ENCODE data around the gene PARP14.

Gene PARP14

DNA sequence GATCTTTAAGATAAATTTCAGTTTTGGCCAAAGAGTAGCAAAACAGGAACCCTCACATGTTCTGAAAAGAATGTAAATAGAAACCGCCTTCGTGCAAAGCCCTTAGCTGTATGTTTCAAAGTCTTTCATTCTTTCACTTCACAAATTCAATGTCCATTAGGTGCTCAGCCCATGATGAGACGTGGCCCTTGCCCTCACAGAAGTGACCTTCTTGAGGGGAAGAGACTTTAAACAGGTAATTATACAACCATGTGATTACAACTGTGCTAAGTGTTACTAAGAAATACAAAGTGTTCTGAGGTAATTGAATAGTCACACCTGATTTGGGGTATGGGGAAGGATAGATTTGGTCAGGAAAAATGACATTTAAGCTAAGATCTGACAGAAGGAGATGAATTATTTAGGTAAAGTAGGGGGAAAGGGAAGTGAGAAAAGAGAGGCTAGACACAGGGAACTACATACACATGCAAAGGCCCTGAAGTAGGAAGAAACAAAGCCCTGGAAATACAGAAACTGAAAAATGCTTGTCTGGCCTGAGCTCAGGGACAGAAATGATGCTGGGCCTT, 93.4 kb downstream of the PARP14 start:
- TF ChIP-seq, protein P1, sequence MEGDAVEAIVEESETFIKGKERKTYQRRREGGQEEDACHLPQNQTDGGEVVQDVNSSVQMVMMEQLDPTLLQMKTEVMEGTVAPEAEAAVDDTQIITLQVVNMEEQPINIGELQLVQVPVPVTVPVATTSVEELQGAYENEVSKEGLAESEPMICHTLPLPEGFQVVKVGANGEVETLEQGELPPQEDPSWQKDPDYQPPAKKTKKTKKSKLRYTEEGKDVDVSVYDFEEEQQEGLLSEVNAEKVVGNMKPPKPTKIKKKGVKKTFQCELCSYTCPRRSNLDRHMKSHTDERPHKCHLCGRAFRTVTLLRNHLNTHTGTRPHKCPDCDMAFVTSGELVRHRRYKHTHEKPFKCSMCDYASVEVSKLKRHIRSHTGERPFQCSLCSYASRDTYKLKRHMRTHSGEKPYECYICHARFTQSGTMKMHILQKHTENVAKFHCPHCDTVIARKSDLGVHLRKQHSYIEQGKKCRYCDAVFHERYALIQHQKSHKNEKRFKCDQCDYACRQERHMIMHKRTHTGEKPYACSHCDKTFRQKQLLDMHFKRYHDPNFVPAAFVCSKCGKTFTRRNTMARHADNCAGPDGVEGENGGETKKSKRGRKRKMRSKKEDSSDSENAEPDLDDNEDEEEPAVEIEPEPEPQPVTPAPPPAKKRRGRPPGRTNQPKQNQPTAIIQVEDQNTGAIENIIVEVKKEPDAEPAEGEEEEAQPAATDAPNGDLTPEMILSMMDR (IDR thresholded peaks at IDR 0.05; ENCODE audit: low read depth, low read length, missing control alignments): no peak
- DNase-seq (ENCODE audit: low read depth): no peak
- no peak overlapping the region for H3K4me3 ChIP-seq (ENCODE audit: low read depth, low read length)

DNA sequence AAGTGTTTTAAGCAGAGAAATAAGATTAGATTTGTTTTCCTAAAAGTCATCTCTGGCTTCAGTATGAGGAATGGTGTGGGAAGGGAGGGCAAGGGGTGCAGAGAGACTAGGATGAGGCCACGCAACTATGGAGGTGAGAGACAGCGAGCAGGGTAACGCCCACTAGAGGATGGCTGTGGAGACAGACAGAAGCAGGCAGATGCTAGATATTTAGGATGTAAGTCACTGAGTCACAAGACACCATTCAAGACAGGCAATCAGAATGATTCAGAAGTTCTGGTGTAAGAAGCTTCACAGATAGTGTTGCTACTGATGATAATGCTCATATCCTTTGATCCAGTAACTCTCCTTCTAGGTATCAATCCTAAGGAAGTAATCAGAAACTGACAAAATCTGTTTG, 93.9 kb downstream of the PARP14 start:
- TF ChIP-seq, protein P1 (IDR thresholded peaks at IDR 0.05; ENCODE audit: low read depth, low read length, missing control alignments): no peak
- no peak for DNase-seq (ENCODE audit: low read depth)

DNA sequence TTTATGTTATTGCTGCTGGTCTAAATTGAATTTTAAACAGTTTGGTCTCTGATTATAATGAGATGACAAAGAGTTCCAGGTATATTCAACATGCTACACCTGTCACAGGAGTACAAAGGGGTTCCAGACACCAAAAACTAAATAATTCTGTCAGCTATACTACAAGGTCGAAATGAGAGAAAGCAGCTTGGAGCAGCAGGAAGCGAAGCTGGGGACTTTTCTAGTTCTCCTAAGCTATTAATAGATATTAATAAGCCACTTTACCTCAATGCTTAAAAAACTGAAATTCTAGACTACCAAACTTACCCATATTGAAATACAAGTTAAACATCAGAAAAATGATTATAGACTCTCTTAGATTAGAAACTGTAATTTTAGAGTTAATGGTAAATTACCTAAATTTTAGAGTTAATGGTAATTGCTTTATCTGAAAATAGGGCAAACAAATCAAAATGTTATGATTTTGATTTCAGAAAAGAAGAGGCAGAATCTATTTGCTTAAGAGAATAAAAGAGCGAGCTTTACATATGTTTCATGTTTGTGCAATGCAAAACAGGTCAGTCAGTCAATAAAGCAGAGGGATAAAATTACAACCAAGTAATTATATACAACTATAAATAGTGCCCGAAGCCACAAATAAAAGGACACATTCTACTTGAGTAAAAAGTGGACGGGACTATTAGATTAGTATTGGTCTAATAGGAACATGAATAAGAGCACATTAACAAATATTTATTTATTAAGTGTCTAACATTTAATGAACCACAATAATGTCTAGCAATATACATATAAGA, 96.2 kb downstream of the PARP14 start:
- no peak for DNase-seq (ENCODE audit: low read depth)
- TF ChIP-seq, protein P1 (IDR thresholded peaks at IDR 0.05; ENCODE audit: low read depth, low read length, missing control alignments): no peak
- no peak overlapping the region for H3K4me3 ChIP-seq (ENCODE audit: low read depth, low read length)

More for the DNA sequence above, 93.9 kb downstream of the PARP14 start:
- no peak overlapping the region for H3K4me3 ChIP-seq (ENCODE audit: low read depth, low read length)

DNA sequence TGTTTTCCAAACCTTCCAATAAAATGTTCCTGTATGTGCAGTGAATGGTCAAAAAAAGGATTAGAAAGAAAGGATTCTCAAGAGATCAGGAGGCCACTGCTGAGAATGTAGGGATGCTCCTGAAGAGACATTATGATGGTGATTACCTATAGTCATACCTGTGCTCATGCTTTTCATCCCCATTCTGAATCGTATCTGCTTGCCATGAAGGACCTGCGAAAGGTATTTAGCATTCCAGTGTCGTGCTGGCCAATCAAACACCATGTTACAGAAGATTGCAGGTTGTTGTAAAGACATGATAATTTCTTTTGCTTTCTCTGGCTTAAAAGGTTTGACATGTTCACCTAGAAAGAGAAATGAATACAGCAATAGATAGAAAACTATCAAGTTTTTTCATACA, 96.9 kb downstream of the PARP14 start:
- TF ChIP-seq, protein P1 (IDR thresholded peaks at IDR 0.05; ENCODE audit: low read depth, low read length, missing control alignments): no peak
- H3K4me3 ChIP-seq (ENCODE audit: low read depth, low read length): no peak overlapping the region
- DNase-seq (ENCODE audit: low read depth): no peak

All from GM12864 (cell line).